NCI-H146 (cell line): Measurements from ENCODE around the gene LRP8.

Experiments used
- DNase-seq: peaks from one replicate; lab custom pipeline; 2025; lab: John Stamatoyannopoulos, UW

The LRP8 gene

DNA sequence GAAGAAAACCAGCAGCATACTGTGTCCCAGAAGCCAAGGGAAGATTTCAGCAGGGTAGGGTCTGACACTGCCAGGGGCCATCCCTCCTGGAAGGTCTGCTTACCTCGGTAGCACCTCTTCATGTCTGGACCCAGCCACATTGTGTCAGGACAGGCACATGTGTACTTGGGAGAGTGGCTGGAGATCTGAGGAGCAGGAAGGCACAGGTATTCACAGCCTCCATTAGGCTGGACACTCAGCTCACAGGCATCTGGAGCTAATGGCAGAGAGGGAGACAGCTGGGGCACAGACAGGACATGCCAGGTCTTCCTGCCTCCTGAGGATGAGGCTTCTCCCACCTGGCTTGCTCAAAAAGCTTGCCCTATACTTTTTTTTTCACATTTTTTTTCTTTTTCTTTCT lies 69.7 kb downstream of the LRP8 start:
- DNase-seq, result no peak

DNA sequence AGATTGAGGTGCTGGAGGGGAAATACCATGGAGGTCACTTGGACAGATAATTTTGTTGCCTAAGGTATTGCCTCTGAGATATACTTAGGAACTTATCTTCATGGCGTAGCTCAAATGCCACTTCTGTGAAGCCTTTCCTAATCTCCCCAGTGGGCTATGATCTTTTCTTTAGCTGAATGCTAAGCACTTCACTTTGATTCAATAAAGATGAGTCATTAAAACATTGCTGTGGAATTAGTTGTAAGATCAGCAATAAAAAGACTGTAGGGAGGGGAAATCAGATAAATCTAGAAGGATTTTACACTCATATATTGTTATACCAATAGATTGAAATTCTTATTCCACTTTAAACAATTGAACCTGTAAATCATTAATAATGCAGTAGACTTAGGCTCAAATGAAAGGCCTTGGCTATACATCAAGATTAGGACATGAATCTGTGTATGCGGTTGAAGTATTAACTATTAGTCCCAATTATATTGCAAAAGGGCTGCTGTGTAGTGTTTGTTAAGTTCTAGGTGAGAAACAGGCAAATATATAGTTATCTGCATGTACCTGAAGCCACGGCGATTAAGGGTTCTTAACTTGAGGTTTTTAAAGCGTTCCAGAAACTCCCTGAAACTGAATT lies 70.3 kb downstream of the LRP8 start:
- DNase-seq, result no peak

DNA sequence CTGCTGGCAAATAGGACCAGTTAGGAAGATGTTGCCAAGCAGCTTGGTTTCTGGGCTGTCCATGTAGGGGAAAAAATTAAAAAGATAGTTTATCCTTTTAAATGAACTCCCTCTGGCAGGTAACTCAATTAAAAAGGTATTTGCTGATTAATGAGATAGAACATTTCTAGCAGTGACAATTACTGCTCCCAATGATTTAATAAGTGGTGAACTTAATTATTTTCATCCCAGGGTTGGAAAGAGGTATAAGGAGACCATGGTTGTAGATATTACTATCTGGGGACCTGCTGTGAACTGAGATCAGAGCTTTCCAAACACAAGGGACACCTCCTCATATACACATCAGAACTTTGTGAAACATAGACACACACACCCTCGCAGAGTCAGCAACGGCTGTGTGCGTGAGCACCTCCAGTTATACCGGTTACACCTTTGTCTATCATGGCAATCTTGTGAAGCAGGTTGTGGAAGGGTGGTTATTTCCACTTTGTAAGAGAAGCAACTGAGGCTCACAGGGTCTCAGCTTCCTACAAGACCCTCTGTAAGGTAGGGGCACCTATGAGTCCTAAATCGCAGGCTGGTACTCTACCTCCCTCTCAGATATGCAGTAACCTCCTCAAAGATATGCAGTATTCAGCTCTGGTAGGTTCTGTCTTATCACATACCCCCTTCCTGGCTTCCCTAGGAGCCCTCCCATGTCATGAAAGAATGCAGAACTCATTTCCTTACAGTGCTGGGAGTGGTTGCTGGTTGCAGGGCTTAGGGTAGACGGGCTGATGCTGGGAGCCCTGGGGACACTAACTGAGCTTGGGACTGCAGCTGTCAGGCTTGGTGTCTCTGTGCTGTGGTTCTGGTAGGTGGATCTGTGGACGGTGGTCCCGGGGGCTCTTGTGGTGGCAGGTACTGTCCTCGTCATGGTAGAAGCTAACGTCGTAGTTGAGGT lies 71.1 kb downstream of the LRP8 start:
- DNase-seq, result no peak

DNA sequence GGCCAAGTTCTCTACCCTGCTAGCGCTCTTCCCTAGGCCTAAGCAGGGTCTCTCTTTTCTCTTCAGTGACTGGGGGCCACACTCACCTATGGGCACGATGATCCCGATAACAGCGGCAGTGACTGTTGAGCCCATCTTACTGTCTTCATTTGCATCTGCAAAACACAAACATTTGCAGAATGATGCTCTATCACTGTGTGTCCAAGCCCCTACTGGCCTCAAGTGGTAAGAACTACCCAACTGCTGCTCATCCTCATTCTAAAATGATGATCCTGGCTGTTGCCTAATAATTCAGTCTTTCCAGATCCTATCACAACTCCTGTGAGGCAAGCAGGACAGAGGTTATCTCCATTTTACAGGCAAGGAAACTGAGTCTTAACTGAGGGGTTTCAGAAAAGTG lies 72.8 kb downstream of the LRP8 start:
- no peak for DNase-seq

DNA sequence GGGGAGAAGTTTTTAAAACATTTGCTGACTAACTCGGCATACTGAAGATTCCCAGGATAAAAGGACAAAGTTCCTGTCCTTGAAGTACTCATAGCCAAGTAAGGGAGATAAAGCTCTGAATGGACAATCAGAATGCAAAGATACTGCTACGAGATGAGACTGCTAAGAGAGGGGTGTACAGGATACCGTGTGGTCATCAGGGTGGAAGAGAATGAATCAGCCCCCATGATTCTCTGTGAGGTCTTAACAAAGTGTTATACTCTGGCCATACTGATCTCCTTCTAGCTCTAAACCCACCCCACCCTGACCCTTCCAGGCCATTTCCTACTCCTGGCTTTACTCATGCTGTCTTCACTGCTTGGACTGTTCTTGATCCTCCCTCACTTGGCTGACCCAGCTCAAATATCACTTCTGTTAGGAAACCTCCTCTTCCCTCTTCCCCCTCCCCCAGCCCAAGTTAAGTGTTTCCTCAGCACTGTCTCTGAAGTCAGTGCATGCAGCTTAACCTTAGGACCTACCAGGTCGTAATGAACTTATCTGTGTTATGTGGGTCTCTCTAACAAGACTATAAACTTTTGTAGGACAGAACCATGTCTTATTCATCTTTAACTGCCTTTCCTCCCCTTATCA lies 73.7 kb downstream of the LRP8 start:
- DNase-seq, result no peak

DNA sequence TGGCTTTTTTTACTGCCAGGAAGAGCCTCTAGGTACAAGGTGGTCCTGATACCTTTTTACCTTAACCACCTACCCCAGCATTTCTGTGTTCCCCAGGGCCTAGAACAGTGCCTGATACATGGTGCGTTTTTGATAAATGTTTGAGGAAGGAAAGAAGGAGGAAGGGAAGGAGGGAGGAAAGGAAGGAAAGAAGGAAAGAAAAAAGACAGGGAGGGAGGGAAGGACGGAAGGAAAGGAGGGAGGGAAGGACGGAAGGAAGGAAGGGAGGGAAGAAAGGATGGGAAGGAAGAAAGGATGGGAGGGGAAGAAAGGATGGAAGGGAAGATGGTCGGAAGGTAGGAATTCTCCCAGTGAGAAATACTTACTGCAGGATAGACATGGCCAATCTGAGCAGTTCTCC lies 77.5 kb downstream of the LRP8 start:
- no peak for DNase-seq

DNA sequence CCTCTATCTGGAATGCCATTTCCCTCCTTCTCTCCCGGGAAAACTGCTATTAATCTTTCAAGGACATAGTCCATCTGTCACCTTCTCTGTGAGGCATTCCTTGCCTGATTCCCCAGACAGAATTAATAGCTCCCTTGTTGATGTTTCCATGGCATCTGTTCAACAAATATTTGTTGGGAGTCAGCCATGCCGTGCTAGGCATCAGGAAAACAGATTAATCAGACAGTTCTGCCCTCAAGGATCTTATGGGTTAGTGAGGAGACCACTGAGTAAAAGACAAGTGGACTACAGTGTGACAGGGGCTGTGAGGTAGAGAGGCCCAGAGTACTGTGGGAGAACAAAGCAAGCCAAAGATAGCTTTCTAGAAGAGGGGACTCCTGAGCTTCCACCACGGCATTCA lies 78.2 kb downstream of the LRP8 start:
- no peak for DNase-seq

DNA sequence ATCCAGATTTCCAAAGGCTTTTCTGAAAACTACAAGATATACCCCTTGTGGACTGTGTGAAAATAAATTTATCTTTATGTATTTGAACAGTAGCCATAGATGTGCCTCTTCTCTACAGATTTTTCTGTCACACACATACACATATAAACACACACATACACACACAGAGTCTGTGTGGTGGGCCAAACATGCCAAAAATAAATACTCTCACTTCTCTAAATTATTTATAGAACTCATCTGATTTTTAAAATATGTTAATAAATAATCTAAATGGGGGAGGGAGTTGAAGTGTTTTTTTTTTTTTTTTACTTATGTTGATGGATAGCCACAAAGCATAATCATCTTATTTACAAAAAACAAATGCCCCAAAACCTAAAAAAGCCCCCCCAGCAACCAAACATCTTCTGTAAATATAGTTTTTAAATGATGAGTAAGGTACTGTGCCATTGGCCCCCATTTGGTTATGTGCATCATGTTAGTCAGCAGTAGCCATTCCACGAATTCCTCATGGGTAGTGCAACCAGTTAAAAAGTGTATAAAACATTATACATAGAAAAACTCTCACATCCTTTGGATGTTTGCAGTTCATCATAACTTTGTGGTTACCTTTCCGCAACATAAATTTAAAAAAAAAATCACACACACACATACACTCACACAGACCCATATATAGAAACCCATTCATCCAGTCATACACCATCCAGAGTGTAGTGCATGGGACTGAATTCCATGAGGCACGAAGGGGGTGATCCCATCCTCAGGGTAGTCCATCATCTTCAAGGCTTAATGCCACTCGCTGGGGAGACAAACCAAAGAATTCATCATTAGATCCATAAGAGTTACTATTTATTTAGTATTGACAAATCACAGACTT lies 81.4 kb downstream of the LRP8 start:
- no peak for DNase-seq

DNA sequence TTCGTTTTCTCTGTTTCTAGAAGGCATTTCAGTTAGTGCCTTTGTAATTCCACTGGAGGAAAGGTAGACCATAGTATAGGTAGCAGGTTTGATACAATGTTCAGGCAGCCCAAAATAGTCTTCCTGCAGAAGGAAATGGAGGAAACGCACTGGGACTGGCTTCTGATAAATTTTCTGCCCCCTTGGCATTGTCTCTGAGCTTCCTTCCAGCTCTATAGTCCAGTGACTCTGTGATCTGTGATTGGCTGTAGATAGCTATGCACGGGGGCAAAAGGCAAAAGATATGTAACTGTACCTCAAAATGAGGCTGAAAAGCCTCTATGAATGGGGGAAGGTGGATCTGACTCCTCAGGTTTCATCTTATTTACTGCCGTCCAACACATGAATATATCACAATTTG lies 83.7 kb downstream of the LRP8 start:
- no peak for DNase-seq

DNA sequence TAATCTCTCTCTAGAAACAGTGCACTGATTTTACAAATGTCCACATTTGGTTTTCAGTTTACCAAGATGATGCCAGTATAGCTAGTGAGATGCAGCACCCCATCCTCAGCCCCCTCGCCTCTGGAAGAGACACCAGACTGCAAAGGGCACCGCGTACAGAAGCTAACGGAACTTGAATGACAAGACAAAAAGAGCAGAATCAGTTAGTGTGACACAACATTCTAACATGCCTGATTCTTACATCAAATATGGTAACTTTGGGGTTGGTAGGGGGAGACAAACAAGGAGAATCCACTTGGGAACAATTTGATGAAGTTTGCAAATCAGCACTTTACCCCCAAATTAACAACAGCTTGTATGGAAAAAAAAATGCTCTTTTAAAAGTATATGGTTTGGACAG lies 85.5 kb downstream of the LRP8 start:
- no peak for DNase-seq

DNA sequence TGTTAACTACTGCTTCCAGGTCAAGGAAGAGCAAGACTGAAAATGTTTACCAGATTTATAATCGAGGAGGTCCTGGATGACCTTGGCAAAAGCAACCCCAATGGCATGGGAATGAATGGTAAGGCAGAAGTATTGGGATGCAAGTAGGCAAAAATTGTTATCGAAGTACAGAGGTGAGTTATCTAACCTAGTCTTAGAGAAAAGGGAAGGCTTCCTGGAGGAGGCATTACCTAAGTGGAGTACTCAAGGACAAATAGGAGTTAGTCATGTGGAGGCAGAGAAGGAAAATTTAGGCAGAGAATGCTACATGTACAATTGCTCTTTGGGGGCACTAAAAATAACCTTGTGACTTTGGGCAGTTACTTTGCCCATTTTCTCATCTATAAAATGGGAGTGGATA lies 86.0 kb downstream of the LRP8 start:
- no peak for DNase-seq

DNA sequence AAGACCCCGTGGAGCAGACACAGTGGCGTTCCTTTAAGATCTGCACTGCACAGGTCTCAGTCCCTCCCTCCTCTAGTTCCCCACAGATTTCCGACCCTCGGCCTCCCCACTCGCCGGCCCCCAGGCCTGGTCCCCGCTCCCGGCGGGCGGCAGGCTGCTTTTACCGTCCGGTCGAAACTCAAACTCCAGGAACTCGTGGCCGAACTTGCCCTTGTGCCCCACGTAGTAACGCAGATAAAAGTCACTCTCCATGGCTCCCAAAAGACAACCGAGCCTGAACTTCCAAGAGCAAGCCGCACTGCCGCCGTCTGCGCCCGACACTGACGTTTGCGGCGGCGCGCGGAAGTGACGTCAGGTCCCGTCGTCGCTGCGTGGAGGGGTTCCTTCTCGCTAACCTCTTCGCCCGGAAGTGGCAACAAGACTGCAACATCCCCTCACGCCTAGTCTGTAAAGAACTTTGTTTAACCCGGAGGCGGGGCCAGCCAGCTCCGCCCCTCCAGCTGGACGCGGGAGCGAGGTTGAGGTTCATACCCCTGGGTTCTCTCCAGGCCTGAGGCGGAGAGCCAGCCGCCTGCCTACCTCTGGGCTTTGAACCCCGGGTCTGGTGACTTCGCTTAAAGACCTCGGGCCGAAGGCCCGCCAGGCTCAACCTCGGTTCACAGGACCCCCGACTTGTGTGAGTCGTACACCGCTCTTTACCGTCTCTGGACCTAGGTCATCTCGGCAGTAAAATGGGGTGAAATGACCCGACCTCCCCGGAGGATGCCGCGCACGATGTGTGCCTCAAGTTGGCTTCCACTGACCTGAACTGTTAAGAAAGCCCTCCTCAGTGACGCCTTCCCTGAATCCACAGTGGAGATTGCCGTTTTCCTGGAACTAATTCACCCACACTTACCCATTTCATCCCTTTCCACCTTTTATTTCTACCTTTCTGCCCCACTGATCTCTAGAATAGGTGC lies 89.4 kb downstream of the LRP8 start, which contains the start of gene MAGOH:
MAGOH (minus strand) TSS at position 322 of the 959 bp plus-strand sequence; CDS start at position 252, 70 bp downstream.
- peak; percentile 95 for DNase-seq

DNA sequence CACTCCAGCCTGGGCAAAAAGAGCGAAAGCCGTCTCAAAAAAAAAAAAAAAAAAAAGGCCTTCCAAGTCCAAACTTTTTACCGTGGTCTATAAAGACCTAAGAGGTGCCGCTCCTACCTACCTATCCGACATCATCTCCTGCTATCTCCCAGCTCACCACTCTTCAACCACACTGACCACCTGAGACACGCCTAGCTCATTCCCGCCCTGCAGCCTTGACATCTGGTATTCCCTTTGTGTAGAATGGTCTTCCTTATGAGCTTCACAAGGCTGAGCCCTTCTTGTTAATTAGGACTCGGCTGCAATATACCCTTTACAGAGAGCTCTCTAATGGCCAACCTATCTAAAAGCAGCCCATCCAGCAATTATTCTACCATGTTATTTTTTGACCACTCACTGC lies 90.2 kb downstream of the LRP8 start:
- DNase-seq, result peak; percentile 17

DNA sequence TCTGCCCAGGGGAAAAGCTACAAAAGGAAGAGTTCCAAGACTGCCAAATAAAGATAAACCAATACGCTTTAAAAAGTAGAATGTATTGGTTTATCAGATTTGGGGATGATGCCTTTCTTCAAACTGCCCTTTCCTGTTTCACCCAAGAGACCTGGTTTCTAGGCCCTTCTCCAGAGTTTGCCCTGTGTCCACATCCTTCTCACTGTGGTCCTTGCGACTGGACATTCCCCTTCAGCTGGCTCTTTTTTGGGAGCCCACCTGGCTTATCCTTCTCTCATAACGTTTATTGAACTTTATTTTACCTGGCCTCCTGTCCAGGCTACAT lies 106.9 kb downstream of the LRP8 start:
- DNase-seq, result no peak

DNA sequence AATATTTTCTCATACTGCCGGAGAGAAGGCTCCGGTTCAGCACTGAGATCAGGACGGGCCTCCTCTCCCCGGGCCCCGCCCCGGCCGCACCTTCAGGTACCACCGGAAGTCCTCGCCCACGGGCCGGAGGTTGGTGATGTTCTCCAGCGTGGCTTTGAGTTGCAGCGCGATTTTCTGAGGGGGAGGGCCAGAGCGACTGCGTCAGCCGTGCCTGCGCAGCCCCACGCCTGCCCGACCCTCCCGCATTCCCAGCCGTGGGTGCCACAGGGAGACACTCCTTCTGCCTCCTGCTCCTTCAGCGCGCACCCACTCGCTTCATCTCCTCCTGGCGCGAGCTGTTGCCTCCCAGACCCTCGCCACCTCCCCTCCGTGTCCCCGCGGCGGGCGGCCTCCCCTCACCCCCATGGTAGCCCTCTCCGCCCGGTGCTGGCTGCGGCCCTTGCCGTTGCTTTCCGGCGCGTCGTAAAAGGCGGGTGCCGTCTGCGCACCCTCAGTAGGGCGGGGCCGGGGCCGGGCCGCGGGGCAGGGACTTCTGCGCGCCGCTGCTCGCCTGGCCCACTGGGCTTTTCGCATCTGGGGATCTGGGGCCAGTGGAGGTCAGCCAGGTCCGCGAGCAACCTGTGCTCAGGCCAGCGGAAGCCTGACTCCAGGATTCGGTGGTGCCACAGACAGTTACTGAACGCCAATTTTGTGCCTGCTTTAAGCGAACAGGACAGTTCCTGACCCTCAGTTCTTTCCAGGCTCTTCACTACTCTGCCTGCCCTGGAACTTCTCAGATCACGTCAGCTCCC lies 107.5 kb downstream of the LRP8 start, which contains the start of gene CZIB:
CZIB (minus strand) TSS at position 464 of the 791 bp plus-strand sequence; CDS start at position 405, 59 bp downstream.
- DNase-seq, result peak; percentile 96

DNA sequence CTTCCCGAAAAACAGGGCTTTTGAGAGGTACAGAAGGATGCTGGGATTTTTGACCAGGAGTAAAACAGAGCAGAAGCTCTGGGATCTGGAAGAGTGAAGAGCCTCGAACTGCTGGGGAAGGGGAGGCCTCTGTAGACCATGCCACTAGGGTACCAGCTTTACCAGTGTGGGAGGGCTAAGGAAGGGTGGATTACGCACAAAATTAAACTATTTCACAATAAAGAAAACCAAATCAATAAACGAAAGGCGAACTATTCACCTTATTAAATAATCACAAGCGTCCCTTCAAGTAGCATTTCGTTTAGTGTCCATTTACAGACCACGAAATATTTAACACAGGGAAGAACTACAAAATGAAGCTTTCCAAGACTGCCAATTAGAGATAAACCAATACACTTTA lies 108.2 kb downstream of the LRP8 start:
- DNase-seq, result no peak

DNA sequence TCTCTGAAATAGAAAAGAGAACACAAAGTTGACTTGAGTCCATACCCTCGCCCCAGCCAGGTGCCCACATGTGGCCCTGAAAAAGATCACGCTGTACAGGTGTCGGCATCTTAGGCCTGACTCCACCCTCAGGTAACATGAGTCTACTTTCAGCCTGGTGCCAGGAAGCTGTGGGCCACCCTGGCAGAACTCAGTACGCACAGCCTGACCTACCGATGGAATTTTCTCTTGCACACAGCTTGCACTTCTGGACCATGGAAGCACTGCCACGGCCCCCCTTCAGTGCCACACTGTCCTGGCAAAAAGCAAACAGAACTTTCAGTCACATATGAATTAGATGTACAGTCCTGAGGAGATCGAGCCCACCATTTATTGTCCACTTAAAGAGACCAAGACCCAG lies 109.7 kb downstream of the LRP8 start:
- DNase-seq, result no peak

DNA sequence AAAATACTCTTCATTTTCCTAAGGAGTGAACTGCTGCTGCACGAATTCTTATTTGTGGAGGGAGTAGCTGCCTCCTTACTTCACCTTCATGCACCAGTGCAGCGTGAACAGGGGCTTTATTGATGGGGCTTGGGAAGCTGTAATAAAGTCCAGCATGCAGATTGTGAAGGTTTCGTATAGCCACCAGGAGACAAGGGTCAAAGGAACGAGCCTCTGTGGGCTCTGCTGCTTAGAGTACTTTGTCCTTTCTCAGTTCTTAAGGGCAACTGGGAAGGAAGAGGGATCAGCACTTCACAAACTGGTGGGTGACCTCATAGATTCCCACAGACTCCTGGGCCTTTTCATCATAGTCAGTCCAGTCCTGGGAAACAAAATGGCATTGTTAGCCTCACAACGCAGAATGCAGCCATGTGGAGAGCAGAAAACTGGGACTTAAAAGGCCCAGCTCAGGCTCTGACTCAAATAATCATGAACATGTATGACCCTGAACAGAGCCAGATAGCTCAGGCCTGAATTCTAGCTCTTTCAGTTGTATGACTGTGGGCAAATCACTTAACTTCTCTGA lies 113.4 kb downstream of the LRP8 start:
- no peak for DNase-seq

DNA sequence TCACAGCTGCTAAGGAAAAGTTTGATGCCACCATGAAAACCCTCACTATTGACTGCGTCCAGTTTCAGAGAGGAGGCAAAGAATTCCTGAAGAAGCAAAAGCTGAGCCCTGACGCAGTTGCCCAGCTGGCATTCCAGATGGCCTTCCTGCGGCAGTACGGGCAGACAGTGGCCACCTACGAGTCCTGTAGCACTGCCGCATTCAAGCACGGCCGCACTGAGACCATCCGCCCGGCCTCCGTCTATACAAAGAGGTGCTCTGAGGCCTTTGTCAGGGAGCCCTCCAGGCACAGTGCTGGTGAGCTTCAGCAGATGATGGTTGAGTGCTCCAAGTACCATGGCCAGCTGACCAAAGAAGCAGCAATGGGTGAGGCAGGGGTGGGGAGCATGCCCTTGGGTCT lies 116.9 kb downstream of the LRP8 start:
- DNase-seq, result no peak

DNA sequence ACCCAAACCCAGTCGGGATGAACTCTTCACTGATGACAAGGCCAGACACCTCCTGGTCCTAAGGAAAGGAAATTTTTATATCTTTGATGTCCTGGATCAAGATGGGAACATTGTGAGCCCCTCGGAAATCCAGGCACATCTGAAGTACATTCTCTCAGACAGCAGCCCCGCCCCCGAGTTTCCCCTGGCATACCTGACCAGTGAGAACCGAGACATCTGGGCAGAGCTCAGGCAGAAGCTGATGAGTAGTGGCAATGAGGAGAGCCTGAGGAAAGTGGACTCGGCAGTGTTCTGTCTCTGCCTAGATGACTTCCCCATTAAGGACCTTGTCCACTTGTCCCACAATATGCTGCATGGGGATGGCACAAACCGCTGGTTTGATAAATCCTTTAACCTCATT lies 117.5 kb downstream of the LRP8 start:
- no peak for DNase-seq
